Endodermal cell (in vitro differentiated cells): ENCODE results near the gene LSM14B. TPM values are rescaled to one million over a fixed set of nuclear protein-coding genes. Genes with fewer than 3 reads are reported as not detected.

Experiments used
- DNase-seq: peaks from one replicate; pipeline ENCODE4 v3.0.0-alpha.2; 2017
- H3K27ac ChIP-seq: 2 replicates; pipeline ENCODE4 v1.5.1; 2013; ENCODE audit warnings: mild to moderate bottlenecking, low read depth, low read length, moderate library complexity
- H3K27me3 ChIP-seq: 2 replicates; pipeline ENCODE4 v1.6.1; 2013; ENCODE audit warnings: mild to moderate bottlenecking, low read length, moderate library complexity; ENCODE audit not compliant: insufficient read depth, control insufficient read depth, poor library complexity, severe bottlenecking
- H3K36me3 ChIP-seq: 2 replicates; pipeline ENCODE4 v1.7.0; 2013; ENCODE audit warnings: mild to moderate bottlenecking, low read length, moderate library complexity; ENCODE audit not compliant: control insufficient read depth, insufficient read depth
- H3K4me1 ChIP-seq: one replicate; pipeline ENCODE4 v1.7.0; 2013; ENCODE audit warnings: low read length; ENCODE audit not compliant: control insufficient read depth, insufficient read depth
- H3K4me3 ChIP-seq: 2 replicates; pipeline ENCODE4 v1.5.1; 2013; ENCODE audit warnings: mild to moderate bottlenecking, low read length, moderate library complexity
- H3K9ac ChIP-seq: 2 replicates; pipeline ENCODE4 v1.6.1; 2013; ENCODE audit warnings: mild to moderate bottlenecking, low read length, moderate library complexity; ENCODE audit not compliant: poor library complexity, severe bottlenecking; ENCODE audit errors: extremely low read depth
- H3K9me3 ChIP-seq: 2 replicates; pipeline ENCODE4 v1.6.1; 2013; ENCODE audit warnings: mild to moderate bottlenecking, low read length, moderate library complexity; ENCODE audit not compliant: control insufficient read depth
- H3K27ac Mint-ChIP-seq: 2 replicates; pipeline ENCODE4 v1.8.0; 2020; ENCODE audit warnings: mixed read lengths
- H3K27me3 Mint-ChIP-seq: 2 replicates; pipeline ENCODE4 v1.8.0; 2021; ENCODE audit warnings: mild to moderate bottlenecking, mixed read lengths; ENCODE audit not compliant: insufficient read depth
- H3K36me3 Mint-ChIP-seq: 2 replicates; pipeline ENCODE4 v1.8.0; 2020; ENCODE audit warnings: low read depth, mixed read lengths
- H3K4me1 Mint-ChIP-seq: 2 replicates; pipeline ENCODE4 v1.8.0; 2020; ENCODE audit warnings: mixed read lengths
- H3K4me3 Mint-ChIP-seq: 2 replicates; pipeline ENCODE4 v1.8.0; 2020; ENCODE audit warnings: mild to moderate bottlenecking, moderate library complexity, mixed read lengths
- H3K9me3 Mint-ChIP-seq: 2 replicates; pipeline ENCODE4 v1.8.0; 2020; ENCODE audit warnings: mild to moderate bottlenecking, mixed read lengths
- CTCF ChIP-seq: fragments of 200-600 bp; sonication (generic); conservative IDR thresholded peaks from 2 replicates; pipeline ENCODE4 v1.5.0; 2021; ENCODE audit warnings: antibody characterized with exemption, mild to moderate bottlenecking
- WGBS, 2 experiments: methylation state at CpG; one replicate each; pipeline versions ENCODE4 v1.1.5 to v1.1.7; 2013; ENCODE audit warnings: missing lambda C conversion rate in 2 of 2, mixed read lengths in 1 of 2; ENCODE audit not compliant: insufficient coverage in 1 of 2, insufficient read length in 1 of 2; 5-methylcytosine and 5-hydroxymethylcytosine counted together
- total RNA-seq, 2 donors: library from RNA; stranded (reverse); fragmentation: NEBNext Ultra II Directional in 1 of 2; extraction: Animal tissue kit (Norgen Biotek cat#: 25700) in 1 of 2; gene quantifications; 2 replicates in 1 of 2; 3 replicates in 1 of 2; pipeline ENCODE4 v1.2.1, GENCODE V29; 2021

The LSM14B gene
- total RNA-seq, 2 donors from 2014 or later, result 89.1 to 91.1 TPM

DNA sequence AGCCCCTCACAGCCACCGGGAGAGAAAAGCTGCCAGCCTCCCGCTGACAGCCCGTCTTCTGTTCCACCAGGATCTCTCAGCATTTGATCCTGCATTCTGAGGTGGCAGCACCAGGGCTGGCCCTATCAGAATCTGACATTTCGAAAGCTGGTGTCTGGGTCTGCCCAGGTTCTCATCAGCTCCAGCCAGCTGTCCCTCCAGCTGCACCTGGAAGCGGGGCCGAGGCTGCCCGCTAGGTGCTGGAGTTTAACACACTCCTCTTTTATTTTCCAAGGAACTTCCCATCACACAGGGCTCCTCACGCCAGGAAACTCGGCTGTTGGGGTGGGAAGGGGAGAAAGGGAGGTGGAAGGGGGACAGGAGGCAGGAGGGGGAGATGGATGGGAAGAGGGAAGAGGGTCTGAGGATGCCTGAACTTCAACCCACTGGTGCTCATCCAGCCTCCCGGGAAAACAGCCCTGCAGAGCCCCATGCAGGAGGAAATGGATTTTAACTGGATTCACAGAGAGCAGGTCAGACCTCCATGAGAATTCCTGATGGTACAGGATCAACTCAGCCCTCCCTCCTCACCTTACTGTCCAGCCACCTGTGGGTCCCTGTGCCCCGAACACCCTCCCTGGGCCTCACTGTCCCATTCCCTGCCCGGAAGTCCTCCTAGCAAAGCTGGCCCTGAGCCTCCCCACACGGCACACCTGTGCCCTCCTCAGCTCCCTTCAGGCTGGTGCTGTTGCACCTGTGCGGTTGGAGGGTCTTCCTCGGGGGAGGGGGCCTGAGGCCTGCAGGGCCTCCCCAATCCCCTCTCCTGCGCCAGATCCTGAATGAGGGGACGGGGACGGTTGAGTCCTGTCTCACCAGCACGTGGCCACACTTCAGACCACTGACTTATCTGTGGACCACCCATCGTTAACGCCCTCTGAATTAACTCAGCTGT lies 3.9 kb upstream of the LSM14B start:
- WGBS, 2 experiments, result 80 to 83% methylated on average over 11 to 21 of the region's 21 CpGs

GRCh38 chr20:62119115-62119514 lies 3.2 kb upstream of the LSM14B start:
- H3K9ac ChIP-seq, result no peak overlapping the region
- no peak overlapping the region for H3K27ac Mint-ChIP-seq
- no peaks in the 10 kb centered on the region for H3K9me3 ChIP-seq
- H3K27me3 Mint-ChIP-seq, result peaks cover 15% of the 10 kb centered on the region
- DNase-seq, result no peak
- H3K9me3 Mint-ChIP-seq, result no peaks in the 10 kb centered on the region
- H3K4me1 Mint-ChIP-seq, result peaks cover 15% of the 10 kb centered on the region
- 96% methylated on average over 3 to 5 of the region's 5 CpGs for WGBS, 2 experiments
- H3K4me3 ChIP-seq, result no peak overlapping the region
- H3K27ac ChIP-seq, result no peak overlapping the region
- H3K4me1 ChIP-seq, result no peaks in the 10 kb centered on the region
- H3K36me3 Mint-ChIP-seq, result peaks cover 2% of the 10 kb centered on the region
- TF ChIP-seq CTCF, result no peak
- no peaks in the 10 kb centered on the region for H3K27me3 ChIP-seq
- H3K36me3 ChIP-seq, result peaks cover 2% of the 10 kb centered on the region
- no peak overlapping the region for H3K4me3 Mint-ChIP-seq

More for the DNA sequence above, 3.9 kb upstream of the LSM14B start:
- Histone ChIP-seq H3K27me3 (no peaks in the 10 kb centered on the region), H3K9me3 (no peaks in the 10 kb centered on the region), H3K27ac (no peak overlapping the region), H3K4me3 (no peak overlapping the region), H3K36me3 (no peaks in the 10 kb centered on the region), H3K9ac (no peak overlapping the region), H3K4me1 (no peaks in the 10 kb centered on the region)
- Mint-ChIP-seq H3K9me3 (no peaks in the 10 kb centered on the region), H3K27me3 (peaks cover 17% of the 10 kb centered on the region), H3K4me1 (peaks cover 8% of the 10 kb centered on the region), H3K27ac (no peak overlapping the region), H3K36me3 (no peaks in the 10 kb centered on the region), H3K4me3 (no peak overlapping the region)
- no peak for TF ChIP-seq CTCF
- no peak for DNase-seq

- Histone ChIP-seq H3K4me3 (no peak overlapping the region), H3K9me3 (no peaks in the 10 kb centered on the region), H3K9ac (no peak overlapping the region), H3K4me1 (no peaks in the 10 kb centered on the region), H3K36me3 (peaks cover 8% of the 10 kb centered on the region), H3K27ac (no peak overlapping the region), H3K27me3 (no peaks in the 10 kb centered on the region)
- Mint-ChIP-seq H3K27me3 (peaks cover 14% of the 10 kb centered on the region), H3K4me3 (no peak overlapping the region), H3K27ac (no peak overlapping the region), H3K4me1 (peaks cover 19% of the 10 kb centered on the region), H3K9me3 (no peaks in the 10 kb centered on the region), H3K36me3 (peaks cover 9% of the 10 kb centered on the region)
- DNase-seq, result no peak
- WGBS, 2 experiments, result 78 to 83% methylated on average over 7 to 10 of the region's 10 CpGs
- TF ChIP-seq CTCF, result no peak
Observed at GRCh38 chr20:62119591-62120364, 2.5 kb upstream of the LSM14B start.
